Endodermal cell (in vitro differentiated cells): ENCODE results near the gene ZNF775. TPM values are rescaled to one million over a fixed set of nuclear protein-coding genes. Genes with fewer than 3 reads are reported as not detected.

Experiments used
- DNase-seq: peaks from one replicate; pipeline ENCODE4 v3.0.0-alpha.2; 2017
- H3K27ac ChIP-seq: 2 replicates; pipeline ENCODE4 v1.5.1; 2013; ENCODE audit warnings: mild to moderate bottlenecking, low read depth, low read length, moderate library complexity
- H3K27me3 ChIP-seq: 2 replicates; pipeline ENCODE4 v1.6.1; 2013; ENCODE audit warnings: mild to moderate bottlenecking, low read length, moderate library complexity; ENCODE audit not compliant: insufficient read depth, control insufficient read depth, poor library complexity, severe bottlenecking
- H3K36me3 ChIP-seq: 2 replicates; pipeline ENCODE4 v1.7.0; 2013; ENCODE audit warnings: mild to moderate bottlenecking, low read length, moderate library complexity; ENCODE audit not compliant: control insufficient read depth, insufficient read depth
- H3K4me1 ChIP-seq: one replicate; pipeline ENCODE4 v1.7.0; 2013; ENCODE audit warnings: low read length; ENCODE audit not compliant: control insufficient read depth, insufficient read depth
- H3K4me3 ChIP-seq: 2 replicates; pipeline ENCODE4 v1.5.1; 2013; ENCODE audit warnings: mild to moderate bottlenecking, low read length, moderate library complexity
- H3K9ac ChIP-seq: 2 replicates; pipeline ENCODE4 v1.6.1; 2013; ENCODE audit warnings: mild to moderate bottlenecking, low read length, moderate library complexity; ENCODE audit not compliant: poor library complexity, severe bottlenecking; ENCODE audit errors: extremely low read depth
- H3K9me3 ChIP-seq: 2 replicates; pipeline ENCODE4 v1.6.1; 2013; ENCODE audit warnings: mild to moderate bottlenecking, low read length, moderate library complexity; ENCODE audit not compliant: control insufficient read depth
- H3K27ac Mint-ChIP-seq: 2 replicates; pipeline ENCODE4 v1.8.0; 2020; ENCODE audit warnings: mixed read lengths
- H3K27me3 Mint-ChIP-seq: 2 replicates; pipeline ENCODE4 v1.8.0; 2021; ENCODE audit warnings: mild to moderate bottlenecking, mixed read lengths; ENCODE audit not compliant: insufficient read depth
- H3K36me3 Mint-ChIP-seq: 2 replicates; pipeline ENCODE4 v1.8.0; 2020; ENCODE audit warnings: low read depth, mixed read lengths
- H3K4me1 Mint-ChIP-seq: 2 replicates; pipeline ENCODE4 v1.8.0; 2020; ENCODE audit warnings: mixed read lengths
- H3K4me3 Mint-ChIP-seq: 2 replicates; pipeline ENCODE4 v1.8.0; 2020; ENCODE audit warnings: mild to moderate bottlenecking, moderate library complexity, mixed read lengths
- H3K9me3 Mint-ChIP-seq: 2 replicates; pipeline ENCODE4 v1.8.0; 2020; ENCODE audit warnings: mild to moderate bottlenecking, mixed read lengths
- WGBS, 2 experiments: methylation state at CpG; one replicate each; pipeline versions ENCODE4 v1.1.5 to v1.1.7; 2013; ENCODE audit warnings: missing lambda C conversion rate in 2 of 2, mixed read lengths in 1 of 2; ENCODE audit not compliant: insufficient coverage in 1 of 2, insufficient read length in 1 of 2; 5-methylcytosine and 5-hydroxymethylcytosine counted together
- total RNA-seq, 2 donors: library from RNA; stranded (reverse); fragmentation: NEBNext Ultra II Directional in 1 of 2; extraction: Animal tissue kit (Norgen Biotek cat#: 25700) in 1 of 2; gene quantifications; 2 replicates in 1 of 2; 3 replicates in 1 of 2; pipeline ENCODE4 v1.2.1, GENCODE V29; 2021
- TF ChIP-seq, protein P1 (sequence below): fragments of 200-600 bp; sonication (generic); conservative IDR thresholded peaks from 2 replicates; pipeline ENCODE4 v1.5.0; 2021; ENCODE audit warnings: antibody characterized with exemption, mild to moderate bottlenecking

Gene ZNF775
- total RNA-seq, 2 donors from 2014 or later = 10.0 to 11.3 TPM

DNA sequence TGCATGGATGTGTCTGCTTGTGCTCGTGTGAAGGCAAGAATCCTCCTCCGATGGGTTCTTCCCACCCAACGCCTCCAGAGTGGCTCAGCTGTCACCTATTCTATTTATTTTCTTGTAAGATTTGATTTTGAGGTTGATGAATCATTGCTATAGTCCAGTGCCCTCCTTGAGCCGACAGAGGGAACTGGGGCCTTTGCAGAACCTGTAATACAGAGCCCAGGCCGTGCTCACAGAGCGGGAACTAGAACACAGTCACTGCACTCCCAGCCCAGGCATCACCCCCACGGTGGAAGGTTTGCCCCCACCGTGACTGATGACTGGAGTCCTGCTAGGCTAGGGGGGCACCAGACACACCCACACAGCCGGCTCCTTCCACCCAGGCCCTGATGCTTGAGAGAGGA lies 39.7 kb upstream of the ZNF775 start:
- TF ChIP-seq, protein P1, sequence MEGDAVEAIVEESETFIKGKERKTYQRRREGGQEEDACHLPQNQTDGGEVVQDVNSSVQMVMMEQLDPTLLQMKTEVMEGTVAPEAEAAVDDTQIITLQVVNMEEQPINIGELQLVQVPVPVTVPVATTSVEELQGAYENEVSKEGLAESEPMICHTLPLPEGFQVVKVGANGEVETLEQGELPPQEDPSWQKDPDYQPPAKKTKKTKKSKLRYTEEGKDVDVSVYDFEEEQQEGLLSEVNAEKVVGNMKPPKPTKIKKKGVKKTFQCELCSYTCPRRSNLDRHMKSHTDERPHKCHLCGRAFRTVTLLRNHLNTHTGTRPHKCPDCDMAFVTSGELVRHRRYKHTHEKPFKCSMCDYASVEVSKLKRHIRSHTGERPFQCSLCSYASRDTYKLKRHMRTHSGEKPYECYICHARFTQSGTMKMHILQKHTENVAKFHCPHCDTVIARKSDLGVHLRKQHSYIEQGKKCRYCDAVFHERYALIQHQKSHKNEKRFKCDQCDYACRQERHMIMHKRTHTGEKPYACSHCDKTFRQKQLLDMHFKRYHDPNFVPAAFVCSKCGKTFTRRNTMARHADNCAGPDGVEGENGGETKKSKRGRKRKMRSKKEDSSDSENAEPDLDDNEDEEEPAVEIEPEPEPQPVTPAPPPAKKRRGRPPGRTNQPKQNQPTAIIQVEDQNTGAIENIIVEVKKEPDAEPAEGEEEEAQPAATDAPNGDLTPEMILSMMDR = no peak
- peak overlapping the region; percentile 64 for H3K4me3 Mint-ChIP-seq
- peaks cover 10% of the 10 kb centered on the region for H3K9me3 ChIP-seq
- peaks cover 40% of the 10 kb centered on the region for H3K27me3 Mint-ChIP-seq
- H3K36me3 ChIP-seq = no peaks in the 10 kb centered on the region
- no peak overlapping the region for H3K4me3 ChIP-seq
- H3K27me3 ChIP-seq = peaks cover 27% of the 10 kb centered on the region
- WGBS, 2 experiments = 82 to 89% methylated on average over 4 to 9 of the region's 9 CpGs
- peaks cover 28% of the 10 kb centered on the region for H3K4me1 Mint-ChIP-seq
- no peak overlapping the region for H3K9ac ChIP-seq
- DNase-seq = peak; percentile 44
- H3K27ac ChIP-seq = no peak overlapping the region
- peaks cover 9% of the 10 kb centered on the region for H3K9me3 Mint-ChIP-seq
- H3K36me3 Mint-ChIP-seq = peaks cover 6% of the 10 kb centered on the region
- peaks cover 5% of the 10 kb centered on the region for H3K4me1 ChIP-seq
- H3K27ac Mint-ChIP-seq = no peak overlapping the region

DNA sequence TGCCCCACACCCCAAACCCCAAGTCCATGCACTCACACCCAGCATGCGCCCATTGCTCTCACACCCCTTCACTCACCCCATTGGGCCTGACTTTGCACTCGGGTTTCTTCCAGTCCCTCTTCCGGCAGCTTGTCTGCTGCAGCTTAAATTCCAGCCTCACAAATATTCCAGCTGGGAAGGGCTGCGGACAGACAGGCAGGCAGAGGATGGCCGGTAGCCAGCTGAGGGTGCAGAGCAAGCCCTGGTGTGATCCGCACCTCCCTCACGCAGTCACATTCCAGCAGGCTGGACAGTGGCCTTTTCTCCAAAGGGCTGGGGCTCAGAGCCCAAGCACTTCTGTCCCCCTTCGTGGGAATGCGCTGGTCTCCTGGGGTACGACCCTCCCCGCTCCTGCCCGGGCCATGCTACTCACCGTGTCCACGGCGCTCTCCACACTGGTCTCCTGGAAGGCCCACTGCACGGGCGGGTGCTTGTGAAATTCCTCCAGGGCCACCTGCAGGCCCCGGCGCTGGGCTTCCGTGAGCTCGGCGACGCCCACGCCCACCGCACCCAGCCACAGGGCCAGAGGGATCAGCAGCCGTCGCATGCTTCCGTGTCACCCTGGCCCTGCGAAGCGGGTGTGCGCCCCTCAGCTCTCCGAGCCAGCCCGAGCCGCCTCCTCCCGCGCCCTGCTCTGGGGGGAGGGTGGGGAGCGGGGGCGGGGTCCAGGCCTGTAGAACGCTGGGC lies 38.9 kb upstream of the ZNF775 start:
- no peak overlapping the region for H3K27ac ChIP-seq
- peaks cover 27% of the 10 kb centered on the region for H3K27me3 ChIP-seq
- no peak overlapping the region for H3K27ac Mint-ChIP-seq
- peak; percentile 77 for DNase-seq
- peak overlapping the region; percentile 64 for H3K4me3 Mint-ChIP-seq
- WGBS, 2 experiments = 22 to 26% methylated on average over 15 to 39 of the region's 39 CpGs
- H3K4me1 ChIP-seq = peaks cover 5% of the 10 kb centered on the region
- peaks cover 16% of the 10 kb centered on the region for H3K9me3 Mint-ChIP-seq
- TF ChIP-seq, protein P1 = no peak
- H3K4me3 ChIP-seq = peak overlapping the region; percentile 76
- peaks cover 17% of the 10 kb centered on the region for H3K9me3 ChIP-seq
- H3K36me3 Mint-ChIP-seq = peaks cover 6% of the 10 kb centered on the region
- H3K9ac ChIP-seq = no peak overlapping the region
- peaks cover 25% of the 10 kb centered on the region for H3K4me1 Mint-ChIP-seq
- peaks cover 40% of the 10 kb centered on the region for H3K27me3 Mint-ChIP-seq
- H3K36me3 ChIP-seq = no peaks in the 10 kb centered on the region

DNA sequence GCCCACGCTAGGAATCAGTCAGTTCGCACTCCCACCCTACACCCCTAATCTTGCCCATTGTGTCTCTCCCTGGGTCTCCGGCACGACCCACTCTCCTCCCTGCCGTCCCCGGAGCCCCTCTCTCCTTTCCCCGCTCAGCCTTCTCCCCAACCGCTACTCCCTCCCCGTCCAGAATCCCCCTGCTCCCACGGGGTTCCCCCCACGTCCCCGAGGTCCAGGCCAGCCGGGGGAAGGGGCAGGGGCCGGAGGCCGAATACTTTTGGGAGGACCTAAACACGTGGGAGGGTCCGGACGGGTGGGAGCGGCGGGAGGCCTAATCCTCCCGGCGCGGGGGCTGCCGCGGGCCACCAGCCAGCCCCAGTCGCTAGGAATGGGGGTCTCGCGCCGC lies 38.3 kb upstream of the ZNF775 start:
- peak; percentile 58 for DNase-seq
- Histone ChIP-seq H3K27ac (no peak overlapping the region), H3K9ac (peak overlapping the region; percentile 38), H3K4me1 (peaks cover 5% of the 10 kb centered on the region), H3K36me3 (no peaks in the 10 kb centered on the region), H3K27me3 (peaks cover 27% of the 10 kb centered on the region), H3K4me3 (peak overlapping the region; percentile 76), H3K9me3 (peaks cover 18% of the 10 kb centered on the region)
- Mint-ChIP-seq H3K4me1 (peaks cover 18% of the 10 kb centered on the region), H3K4me3 (peak overlapping the region; percentile 64), H3K36me3 (peaks cover 6% of the 10 kb centered on the region), H3K9me3 (peaks cover 16% of the 10 kb centered on the region), H3K27ac (no peak overlapping the region), H3K27me3 (peaks cover 40% of the 10 kb centered on the region)
- TF ChIP-seq, protein P1 = no peak
- 5 to 6% methylated on average over 7 to 29 of the region's 29 CpGs for WGBS, 2 experiments
